GM12874 (cell line): ENCODE measurements around the gene PSRC1.

Experiments used
- CTCF ChIP-seq: IDR thresholded peaks from 2 replicates; pipeline ENCODE4 v1.5.1; 2011; ENCODE audit warnings: low read depth, mild to moderate bottlenecking, control low read depth, low read length, moderate library complexity; ENCODE audit not compliant: insufficient read depth

The PSRC1 gene

GRCh38 chr1:109314795-109315194, 31.9 kb upstream of the PSRC1 start:
- TF ChIP-seq CTCF = no peak

- no peak for TF ChIP-seq CTCF
These were observed 30.2 kb upstream of the PSRC1 start for GRCh38 chr1:109312978-109313775.

GRCh38 chr1:109312246-109312645, 29.3 kb upstream of the PSRC1 start:
- no peak for TF ChIP-seq CTCF

- TF ChIP-seq CTCF = no peak
These were observed 26.4 kb upstream of the PSRC1 start for GRCh38 chr1:109309347-109309746.

GRCh38 chr1:109307274-109308021, 24.5 kb upstream of the PSRC1 start:
- no peak for TF ChIP-seq CTCF

GRCh38 chr1:109306832-109307273, 23.9 kb upstream of the PSRC1 start, which contains the start of gene MYBPHL:
MYBPHL (minus strand) TSS chr1:109307011; CDS start chr1:109306991, 20 bp downstream.
- no peak for TF ChIP-seq CTCF

GRCh38 chr1:109304226-109304920, 21.4 kb upstream of the PSRC1 start:
- TF ChIP-seq CTCF = no peak
